Body of pancreas (tissue), 4 donors: ENCODE results near the gene UQCRHL.

Source experiments
- POLR2A ChIP-seq, 3 donors: fragments of 450-650 bp; IDR thresholded peaks; one replicate each; pipeline ENCODE4 v1.6.1; 2016; ENCODE audit warnings: antibody characterized with exemption in 3 of 3, mild to moderate bottlenecking in 2 of 3
- TF ChIP-seq, protein P1 (sequence below), 7 experiments: fragments of 450-650 bp in 4 of 7; fragments of 200-600 bp in 3 of 7; sonication (generic) in 3 of 7; IDR thresholded peaks; one replicate each; pipeline ENCODE4 v1.5.1; 2016 to 2019; ENCODE audit warnings: antibody characterized with exemption in 7 of 7

DNA sequence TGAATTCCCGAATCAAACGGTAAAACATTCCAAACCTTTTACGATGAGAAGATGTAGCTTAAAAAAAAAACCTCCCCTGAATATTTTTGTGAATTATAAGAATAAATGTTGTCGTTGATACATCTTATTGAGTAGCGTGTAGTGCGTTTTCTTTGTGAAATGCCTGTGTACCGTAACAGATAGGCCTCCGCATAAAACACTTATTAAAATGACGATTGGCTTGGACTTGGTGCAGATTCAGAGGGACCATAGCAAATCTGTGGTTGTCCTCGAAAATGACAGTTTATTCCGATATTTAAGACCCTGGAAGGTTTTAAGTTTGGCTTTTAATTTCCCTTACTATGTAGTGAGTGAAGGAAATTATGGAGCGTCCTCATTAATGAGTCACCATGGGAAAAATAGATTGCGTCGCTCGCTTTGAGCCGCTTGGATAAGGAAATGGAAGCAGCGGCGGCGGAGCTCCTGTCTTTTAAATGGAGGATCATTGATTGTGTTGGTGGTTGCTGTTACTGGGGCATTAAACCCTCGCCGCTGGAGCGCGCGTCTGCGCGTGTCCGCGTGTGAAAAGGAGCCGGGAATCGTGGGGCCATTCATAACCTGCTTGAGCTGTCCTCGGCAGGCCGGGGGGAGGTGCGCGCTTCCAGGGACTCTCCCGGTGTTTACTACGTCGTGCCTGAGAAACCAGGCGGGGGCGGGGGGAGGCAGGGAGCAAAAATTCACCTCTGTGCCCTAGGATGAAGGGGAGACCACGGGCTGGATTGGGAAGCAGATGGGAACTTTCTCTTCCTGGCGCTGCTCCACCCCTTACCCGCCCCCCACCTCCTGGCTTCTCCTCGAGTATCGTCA lies 41.7 kb upstream of the UQCRHL start:
- TF ChIP-seq, protein P1, sequence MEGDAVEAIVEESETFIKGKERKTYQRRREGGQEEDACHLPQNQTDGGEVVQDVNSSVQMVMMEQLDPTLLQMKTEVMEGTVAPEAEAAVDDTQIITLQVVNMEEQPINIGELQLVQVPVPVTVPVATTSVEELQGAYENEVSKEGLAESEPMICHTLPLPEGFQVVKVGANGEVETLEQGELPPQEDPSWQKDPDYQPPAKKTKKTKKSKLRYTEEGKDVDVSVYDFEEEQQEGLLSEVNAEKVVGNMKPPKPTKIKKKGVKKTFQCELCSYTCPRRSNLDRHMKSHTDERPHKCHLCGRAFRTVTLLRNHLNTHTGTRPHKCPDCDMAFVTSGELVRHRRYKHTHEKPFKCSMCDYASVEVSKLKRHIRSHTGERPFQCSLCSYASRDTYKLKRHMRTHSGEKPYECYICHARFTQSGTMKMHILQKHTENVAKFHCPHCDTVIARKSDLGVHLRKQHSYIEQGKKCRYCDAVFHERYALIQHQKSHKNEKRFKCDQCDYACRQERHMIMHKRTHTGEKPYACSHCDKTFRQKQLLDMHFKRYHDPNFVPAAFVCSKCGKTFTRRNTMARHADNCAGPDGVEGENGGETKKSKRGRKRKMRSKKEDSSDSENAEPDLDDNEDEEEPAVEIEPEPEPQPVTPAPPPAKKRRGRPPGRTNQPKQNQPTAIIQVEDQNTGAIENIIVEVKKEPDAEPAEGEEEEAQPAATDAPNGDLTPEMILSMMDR (IDR thresholded peaks at IDR 0.05) = peak in 2 of 7 experiments; percentile 14 to 24
- TF ChIP-seq POLR2A (IDR thresholded peaks at IDR 0.05) = peak; percentile 62 to 91 (median 89)
